NCI-H82 (cell line): ENCODE measurements around the gene SPON1.

Source experiments
- DNase-seq: peaks from one replicate; lab custom pipeline; 2025; lab: John Stamatoyannopoulos, UW

SPON1 gene

GRCh38 chr11:14186046-14186775, 223.7 kb downstream of the SPON1 start:
- no peak for DNase-seq

GRCh38 chr11:14189874-14190273, 227.4 kb downstream of the SPON1 start:
- DNase-seq = no peak

- DNase-seq = no peak
Observed at GRCh38 chr11:14190992-14191778, 228.7 kb downstream of the SPON1 start.

GRCh38 chr11:14193644-14194043, 231.1 kb downstream of the SPON1 start:
- DNase-seq = no peak

- DNase-seq = no peak
Observed at GRCh38 chr11:14202251-14203196, 240.0 kb downstream of the SPON1 start.

- DNase-seq = no peak
Observed at GRCh38 chr11:14203321-14203720, 240.8 kb downstream of the SPON1 start.

- no peak for DNase-seq
Observed at GRCh38 chr11:14212986-14213385, 250.5 kb downstream of the SPON1 start.

GRCh38 chr11:14218728-14219127, 256.2 kb downstream of the SPON1 start:
- DNase-seq = no peak

GRCh38 chr11:14223636-14224288, 261.2 kb downstream of the SPON1 start:
- no peak for DNase-seq

GRCh38 chr11:14224395-14224794, 261.9 kb downstream of the SPON1 start:
- DNase-seq = no peak

- DNase-seq = no peak
Observed at GRCh38 chr11:14225666-14226065, 263.1 kb downstream of the SPON1 start.

GRCh38 chr11:14228356-14228755, 265.8 kb downstream of the SPON1 start:
- no peak for DNase-seq

GRCh38 chr11:14229472-14229871, 266.9 kb downstream of the SPON1 start:
- DNase-seq = no peak

- no peak for DNase-seq
Observed at GRCh38 chr11:14230407-14230806, 267.9 kb downstream of the SPON1 start.

- no peak for DNase-seq
Observed at GRCh38 chr11:14232652-14233051, 270.1 kb downstream of the SPON1 start.

- DNase-seq = no peak
Observed at GRCh38 chr11:14234446-14234845, 271.9 kb downstream of the SPON1 start.

GRCh38 chr11:14235701-14236100, 273.2 kb downstream of the SPON1 start:
- no peak for DNase-seq

- no peak for DNase-seq
Observed at GRCh38 chr11:14237444-14237961, 275.0 kb downstream of the SPON1 start.

GRCh38 chr11:14240221-14240620, 277.7 kb downstream of the SPON1 start:
- no peak for DNase-seq

- no peak for DNase-seq
Observed at GRCh38 chr11:14240951-14241350, 278.4 kb downstream of the SPON1 start.

- DNase-seq = no peak
Observed at GRCh38 chr11:14242187-14242586, 279.7 kb downstream of the SPON1 start.

- DNase-seq = no peak
Observed at GRCh38 chr11:14242733-14243132, 280.2 kb downstream of the SPON1 start.
